ENCODE data around the gene ENDOG.

DNA sequence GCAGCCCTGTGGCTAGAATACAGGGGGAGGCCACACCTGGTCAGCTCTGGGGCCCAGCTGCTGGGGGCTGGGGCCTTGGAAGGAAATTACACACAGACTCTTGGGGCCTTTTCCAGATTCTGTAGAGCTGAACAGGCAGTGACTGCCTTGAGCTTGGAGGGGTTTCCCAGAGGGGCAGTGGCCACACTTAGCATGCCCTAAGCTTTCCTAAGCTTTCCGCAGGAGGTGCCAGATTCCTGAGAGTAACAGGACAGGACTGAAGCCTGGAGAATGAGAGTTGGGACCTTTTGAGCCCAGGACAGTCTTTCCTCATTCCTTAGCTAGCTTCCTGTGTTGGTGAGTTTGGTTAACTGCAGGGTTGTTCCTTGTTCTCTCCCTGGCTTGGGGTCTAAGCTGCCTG lies 29.9 kb upstream of the ENDOG start:
- no peak for TF ChIP-seq EZH2 (IDR thresholded peaks at IDR 0.05)
- no peak for TF ChIP-seq POLR2AphosphoS5 (IDR thresholded peaks at IDR 0.05; ENCODE audit: borderline replicate concordance, low read depth, low read length)
